Right lobe of liver (tissue), 6 donors: ENCODE data around the gene TNS1. TPM values are rescaled to one million over a fixed set of nuclear protein-coding genes. Genes with fewer than 3 reads are reported as not detected.
"Not testable (repeated sequence)": the region's sequence is repeated elsewhere in the genome, so short reads cannot be mapped to it uniquely, and the experiment has no call there.

Source experiments
- ATAC-seq, 4 donors: fragments of 200-7000 bp; cut with Tn5 transposase; one replicate each; pipeline ENCODE4 v1.9.1; 2020; ENCODE audit warnings: mild to moderate bottlenecking in 4 of 4, moderate library complexity in 4 of 4
- DNase-seq, 3 donors: peaks; one replicate each; pipeline ENCODE4 v3.0.0-alpha.2; 2020
- H3K27ac ChIP-seq, 3 donors: fragments of 200-600 bp; one replicate each; pipeline ENCODE4 v1.8.0; 2022
- H3K27me3 ChIP-seq, 2 donors: fragments of 200-600 bp; one replicate each; pipeline ENCODE4 v1.8.0; 2022
- H3K36me3 ChIP-seq, 4 donors: fragments of 200-600 bp; sonication (generic) in 1 of 4; one replicate each; pipeline versions ENCODE4 v1.5.1 to v1.8.0; 2017 to 2022; ENCODE audit warnings: control low read depth in 1 of 4
- H3K4me1 ChIP-seq, 4 donors: fragments of 200-600 bp; sonication (generic) in 1 of 4; one replicate each; pipeline versions ENCODE4 v1.5.1 to v1.8.0; 2017 to 2022; ENCODE audit warnings: control low read depth in 1 of 4
- H3K4me3 ChIP-seq, 3 donors: fragments of 200-600 bp; one replicate each; pipeline ENCODE4 v1.8.0; 2022
- H3K9me3 ChIP-seq, 4 donors: fragments of 200-600 bp; sonication (generic) in 1 of 4; one replicate each; pipeline versions ENCODE4 v1.5.1 to v1.8.0; 2017 to 2022; ENCODE audit warnings: control low read depth in 1 of 4
- CTCF ChIP-seq, 4 donors: fragments of 200-600 bp in 3 of 4; fragments of 450-650 bp in 1 of 4; IDR thresholded peaks; one replicate each; pipeline versions ENCODE4 v1.5.1 to v1.8.0; 2016 to 2022; ENCODE audit warnings: antibody characterized with exemption in 4 of 4, mild to moderate bottlenecking in 2 of 4
- POLR2A ChIP-seq: fragments of 450-650 bp; IDR thresholded peaks from one replicate; pipeline ENCODE4 v1.6.1; 2017; ENCODE audit warnings: antibody characterized with exemption, mild to moderate bottlenecking
- WGBS: methylation state at CpG from one replicate; pipeline ENCODE4 v1.1.6; 2018; ENCODE audit warnings: low coverage, low lambda C conversion rate; ENCODE audit not compliant: insufficient coverage; ENCODE audit errors: missing lambda C conversion rate; 5-methylcytosine and 5-hydroxymethylcytosine counted together
- intact Hi-C, 2 donors: fragments of 100-400 bp; cut with DNase I; formaldehyde crosslinking; loops; one replicate each; pipeline versions ENCODE4 v1.11.2 to v1.14.1; 2022
- total RNA-seq, 6 experiments: library from RNA; depleted of rRNA in 2 of 6; stranded (reverse); fragments of >200 nt in 2 of 6; fragmentation: NEBNext Ultra II Directional in 3 of 6; extraction: Animal tissue kit (Norgen Biotek cat#: 25700) in 3 of 6; gene quantifications; one replicate each; pipeline versions ENCODE4 v1.1.0 to v1.2.4, GENCODE V29; 2016 to 2023
- donor health status: DM: no; HTN: yes; CAD: no.
- donor health status: DM: no; HTN: no; CAD: no.
- donor health status: DM: no; HTN: no; CAD: no.
- donor health status: DM: no; HTN: yes; CAD: no.
- donor health status: DM: no; HTN: yes; CAD: no.

TNS1 gene
- total RNA-seq, 6 experiments from 2014 or later = 68.4 to 209 (median 99.2) TPM

GRCh38 chr2:218039171-218039570, 36.4 kb upstream of the TNS1 start:
- no peak for DNase-seq
- ATAC-seq = no peak
- Histone ChIP-seq H3K9me3 (no peaks in the 10 kb centered on the region), H3K36me3 (no peaks in the 10 kb centered on the region), H3K27ac (no peak overlapping the region), H3K27me3 (no peaks in the 10 kb centered on the region), H3K4me3 (no peak overlapping the region), H3K4me1 (peaks cover 0 to 4% (median 0%) of the 10 kb centered on the region in 4 donors)
- WGBS = 79% methylated on average over 2 of the region's 2 CpGs
- no peak for TF ChIP-seq CTCF (IDR thresholded peaks at IDR 0.05)
- TF ChIP-seq POLR2A = no peak
- intact Hi-C loops = no loop called here

GRCh38 chr2:218036371-218036770, 33.6 kb upstream of the TNS1 start:
- H3K36me3 ChIP-seq = no peaks in the 10 kb centered on the region
- TF ChIP-seq POLR2A = no peak
- peak in 1 of 4 donors; percentile 3 for TF ChIP-seq CTCF (IDR thresholded peaks at IDR 0.05)
- DNase-seq (no peak), ATAC-seq (no peak)
- intact Hi-C loops = no loop called here
- no peaks in the 10 kb centered on the region for H3K9me3 ChIP-seq
- no peak overlapping the region for H3K4me3 ChIP-seq
- no peaks in the 10 kb centered on the region for H3K27me3 ChIP-seq
- H3K27ac ChIP-seq = no peak overlapping the region
- H3K4me1 ChIP-seq = peaks cover 0 to 4% (median 0%) of the 10 kb centered on the region in 4 donors
- 58% methylated on average over 5 of the region's 5 CpGs for WGBS

- intact Hi-C loops = no loop called here
- Histone ChIP-seq H3K4me3 (no peak overlapping the region), H3K36me3 (no peaks in the 10 kb centered on the region), H3K9me3 (no peaks in the 10 kb centered on the region), H3K27me3 (no peaks in the 10 kb centered on the region), H3K4me1 (peaks cover 0 to 4% (median 0%) of the 10 kb centered on the region in 4 donors), H3K27ac (no peak overlapping the region)
- WGBS = 80% methylated on average over 4 of the region's 12 CpGs
- TF ChIP-seq POLR2A (no peak), CTCF (IDR thresholded peaks at IDR 0.05) (no peak)
- DNase-seq = no peak
- no peak for ATAC-seq
Measured at GRCh38 chr2:218035463-218036100, 32.8 kb upstream of the TNS1 start.

DNA sequence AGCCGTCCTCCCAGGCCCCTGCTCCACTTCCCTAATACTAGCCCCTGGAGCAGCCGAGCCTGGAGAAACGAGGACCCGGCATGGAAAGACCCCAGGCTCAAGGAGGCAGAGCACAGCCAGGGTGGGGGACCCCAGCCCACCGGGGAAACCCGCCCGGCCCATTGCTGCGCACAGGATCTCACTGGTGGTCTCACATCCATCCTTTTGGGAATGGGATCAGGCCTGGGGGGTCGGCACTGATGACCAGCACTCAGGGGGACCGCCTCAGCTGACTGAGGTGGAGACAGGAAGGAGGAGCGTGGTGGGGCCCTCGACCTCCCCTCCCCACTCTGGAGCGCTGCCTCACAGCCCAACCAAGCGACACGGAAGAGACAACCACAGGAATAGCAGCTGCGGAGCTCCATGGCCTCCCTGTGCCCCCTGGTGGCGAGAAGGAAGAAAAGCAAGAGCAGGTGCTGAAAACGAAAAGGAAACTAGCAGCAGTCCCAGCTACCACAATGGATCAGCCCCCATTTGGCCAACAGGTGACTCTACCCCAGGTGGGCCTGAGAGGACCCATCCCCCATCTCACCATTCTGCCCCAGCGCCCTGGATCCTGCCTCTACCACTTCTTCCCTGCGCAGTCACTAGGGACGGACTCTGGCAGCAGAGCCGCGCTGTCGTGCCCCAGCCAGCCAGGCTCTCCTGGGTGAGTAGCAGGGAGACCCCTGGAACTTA, 31.9 kb upstream of the TNS1 start:
- H3K9me3 ChIP-seq, H3K27ac ChIP-seq, intact Hi-C loops, H3K36me3 ChIP-seq, H3K27me3 ChIP-seq, H3K4me1 ChIP-seq: not testable (repeated sequence)
- WGBS = 10% methylated on average over 16 of the region's 24 CpGs
- ATAC-seq (peak; percentile 87 to 96 (median 94)), DNase-seq (peak; percentile 48 to 76 (median 66))
- peak; percentile 44 to 69 (median 66) for TF ChIP-seq CTCF (IDR thresholded peaks at IDR 0.05)
- peak overlapping the region in 2 of 3 donors; percentile 31 to 32 for H3K4me3 ChIP-seq
